Erythroblast (primary cell): ENCODE results near the gene GRIPAP1.
A peak's percentile ranks its signal among the peaks of the same experiment; 100 is the strongest.

Experiments used
- GATA1 ChIP-seq: IDR thresholded peaks from 2 replicates; pipeline ENCODE4 v1.6.1; 2011; ENCODE audit warnings: low read depth, mild to moderate bottlenecking, control low read depth, low read length, moderate library complexity
- POLR2A ChIP-seq: IDR thresholded peaks from 2 replicates; pipeline ENCODE4 v1.6.1; 2011; ENCODE audit warnings: mild to moderate bottlenecking, low read length

GRCh38 chrX:49043220-49043986 is 41.3 kb upstream of the GRIPAP1 start, which contains the start of gene TFE3:
- TF ChIP-seq POLR2A, result peak; percentile 28
- no peak for TF ChIP-seq GATA1
